HG02840 (cell line): ENCODE data around the gene RPTOR.

Experiments used
- ATAC-seq: cut with Tn5 transposase; IDR thresholded peaks from one replicate; pipeline ENCODE4 v1.9.1; 2021; ENCODE audit warnings: mild to moderate bottlenecking, moderate library complexity, moderate number of reproducible peaks; ENCODE audit not compliant: unreplicated experiment, low FRiP score

Gene RPTOR

DNA sequence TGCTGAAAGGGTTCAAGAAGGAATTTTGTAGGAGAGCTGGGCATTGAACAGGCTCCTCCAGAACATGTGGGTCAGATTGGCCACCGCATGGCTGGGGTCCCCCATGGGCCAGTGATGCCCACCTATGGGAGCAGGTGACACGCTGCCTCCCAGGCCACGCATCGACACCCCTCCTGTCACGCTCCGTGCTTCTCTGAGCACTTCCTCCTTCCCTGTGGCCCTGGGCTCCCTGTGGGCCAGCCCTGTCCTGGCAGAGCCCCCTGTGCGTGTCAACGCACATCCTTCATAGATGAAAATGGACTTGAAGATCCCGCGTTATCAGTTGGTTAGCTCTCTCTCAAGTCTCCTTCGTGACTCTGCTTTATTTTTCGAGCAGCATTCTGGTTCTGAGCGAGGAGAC is 160.3 kb downstream of the RPTOR start:
- ATAC-seq: no peak

DNA sequence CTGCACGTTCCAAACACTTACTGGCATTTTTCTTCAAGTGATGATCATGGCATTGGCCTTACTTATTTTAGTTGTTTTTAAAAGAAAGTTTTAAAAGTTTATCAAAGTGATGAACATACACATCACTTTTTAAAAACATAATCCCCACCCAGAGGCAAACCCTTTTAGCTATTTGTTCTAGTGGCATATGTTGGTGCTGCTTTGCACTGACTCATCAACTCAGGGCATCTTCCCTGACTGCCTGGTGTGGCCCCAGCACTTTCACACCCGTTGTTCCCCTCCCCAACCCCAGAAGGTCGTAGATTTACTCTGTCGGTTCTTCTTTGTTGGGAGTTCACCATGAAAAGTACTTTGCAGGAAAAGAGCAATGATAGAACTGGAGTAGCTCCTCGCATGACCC is 161.3 kb downstream of the RPTOR start:
- no peak for ATAC-seq

DNA sequence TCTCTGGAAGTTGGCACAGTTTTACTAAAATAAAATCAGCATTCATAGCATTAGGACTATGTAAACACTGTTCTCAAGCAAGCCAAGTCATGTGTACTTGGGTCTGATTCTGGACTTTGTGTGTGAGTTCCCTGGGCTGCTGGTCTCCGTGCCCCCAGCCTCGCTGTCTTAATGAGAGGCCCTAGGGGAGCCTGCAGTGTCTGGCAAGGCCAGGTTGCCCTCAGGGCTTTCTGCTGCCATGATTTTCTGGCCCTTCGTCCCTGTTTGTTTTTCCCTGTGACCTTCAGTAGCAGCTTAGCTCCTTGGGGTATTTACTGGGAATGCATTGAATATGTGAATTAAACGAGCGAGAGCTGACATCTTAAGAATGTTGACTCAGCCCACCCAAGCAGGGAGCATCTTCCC is 161.8 kb downstream of the RPTOR start:
- ATAC-seq: no peak

DNA sequence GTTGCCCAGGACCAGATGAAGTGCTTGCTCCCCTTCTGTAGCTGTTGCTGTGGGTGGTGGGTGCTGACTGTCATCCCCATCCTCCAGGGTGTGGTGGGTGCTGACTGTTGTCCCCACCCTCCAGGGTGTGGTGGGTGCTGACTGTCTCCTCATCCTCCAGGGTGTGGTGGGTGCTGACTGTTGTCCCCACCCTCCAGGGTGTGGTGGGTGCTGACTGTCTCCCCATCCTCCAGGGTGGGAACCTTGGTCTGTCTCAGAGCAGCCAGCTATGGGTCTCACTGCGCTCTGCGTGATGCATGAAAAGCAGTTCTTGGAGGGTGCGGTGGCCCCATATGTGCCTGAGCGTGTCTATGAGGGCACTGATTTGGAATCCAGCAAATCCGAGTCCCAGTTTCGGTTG is 163.8 kb downstream of the RPTOR start:
- ATAC-seq: no peak

- no peak for ATAC-seq
Measured at GRCh38 chr17:80709090-80709695, 164.6 kb downstream of the RPTOR start.

DNA sequence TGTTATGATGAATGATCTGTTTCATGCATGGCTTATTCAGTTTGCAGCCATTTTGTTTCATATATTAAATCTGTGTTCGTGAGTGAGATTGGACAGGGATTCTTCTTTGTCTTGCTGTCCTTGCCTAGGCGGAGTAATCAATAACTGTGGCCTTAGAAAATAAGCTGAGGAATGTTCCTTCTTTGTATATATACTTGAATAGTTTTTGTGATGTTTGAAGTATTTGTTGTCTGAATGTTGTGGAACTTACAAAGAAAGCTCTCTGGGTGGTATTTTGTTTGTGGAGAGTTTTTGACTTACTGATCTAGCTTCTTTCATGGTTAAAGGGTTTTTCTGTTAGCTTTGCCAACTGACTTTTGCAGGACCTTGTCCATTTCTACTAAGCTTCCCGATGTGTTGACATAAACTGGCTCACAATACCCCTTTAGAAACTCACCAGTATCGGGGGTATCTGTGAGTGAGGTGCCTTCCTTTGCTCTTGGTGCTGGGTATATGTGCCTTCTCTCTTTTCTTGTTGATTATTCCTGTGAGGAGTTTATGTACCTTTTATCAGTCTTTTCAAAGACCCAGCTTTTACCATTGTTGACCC is 166.2 kb downstream of the RPTOR start:
- no peak for ATAC-seq

DNA sequence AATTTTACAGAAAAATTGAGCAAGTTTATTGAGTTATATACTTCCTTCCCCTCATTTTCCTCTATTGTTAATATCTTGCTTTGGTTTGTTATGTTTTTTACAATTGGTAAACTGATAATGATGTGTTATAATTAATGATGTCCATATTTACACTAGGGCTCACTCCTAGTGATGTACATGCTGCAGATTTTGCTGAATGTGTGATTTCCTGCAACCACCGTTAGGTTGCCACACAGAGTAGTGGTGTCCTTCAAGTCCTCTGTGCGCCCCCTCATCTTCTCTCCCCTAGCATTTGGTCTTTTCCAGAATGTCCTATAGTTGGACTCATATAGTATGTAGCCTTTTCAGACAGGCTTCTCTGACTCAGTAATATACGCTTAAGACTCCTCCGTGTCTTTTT is 167.5 kb downstream of the RPTOR start:
- ATAC-seq: no peak

DNA sequence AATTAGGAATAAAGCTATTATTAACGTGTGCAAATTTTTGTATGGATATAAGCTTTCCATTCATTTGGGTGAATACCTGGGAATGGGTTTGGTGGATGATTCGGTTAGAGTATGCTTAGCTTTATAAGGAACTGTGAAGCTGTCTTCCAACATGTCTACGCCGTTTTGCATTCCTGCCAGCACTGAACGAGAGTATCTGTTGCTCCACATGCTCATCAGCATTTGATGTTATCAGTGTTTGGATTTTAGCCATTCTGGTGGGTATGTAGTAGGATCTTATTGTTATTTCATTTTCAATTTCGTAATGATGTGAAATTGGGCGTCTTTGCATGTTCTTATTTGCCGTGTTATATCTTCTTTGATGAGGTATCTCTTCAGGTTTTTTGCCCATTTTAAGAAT is 168.0 kb downstream of the RPTOR start:
- ATAC-seq: no peak

GRCh38 chr17:80716986-80717719 is 172.5 kb downstream of the RPTOR start:
- ATAC-seq: no peak

- ATAC-seq: no peak
Measured at GRCh38 chr17:80717720-80718083, 173.1 kb downstream of the RPTOR start.

- no peak for ATAC-seq
Measured at GRCh38 chr17:80718428-80718827, 173.8 kb downstream of the RPTOR start.

- ATAC-seq: no peak
Measured at GRCh38 chr17:80719449-80719848, 174.8 kb downstream of the RPTOR start.

DNA sequence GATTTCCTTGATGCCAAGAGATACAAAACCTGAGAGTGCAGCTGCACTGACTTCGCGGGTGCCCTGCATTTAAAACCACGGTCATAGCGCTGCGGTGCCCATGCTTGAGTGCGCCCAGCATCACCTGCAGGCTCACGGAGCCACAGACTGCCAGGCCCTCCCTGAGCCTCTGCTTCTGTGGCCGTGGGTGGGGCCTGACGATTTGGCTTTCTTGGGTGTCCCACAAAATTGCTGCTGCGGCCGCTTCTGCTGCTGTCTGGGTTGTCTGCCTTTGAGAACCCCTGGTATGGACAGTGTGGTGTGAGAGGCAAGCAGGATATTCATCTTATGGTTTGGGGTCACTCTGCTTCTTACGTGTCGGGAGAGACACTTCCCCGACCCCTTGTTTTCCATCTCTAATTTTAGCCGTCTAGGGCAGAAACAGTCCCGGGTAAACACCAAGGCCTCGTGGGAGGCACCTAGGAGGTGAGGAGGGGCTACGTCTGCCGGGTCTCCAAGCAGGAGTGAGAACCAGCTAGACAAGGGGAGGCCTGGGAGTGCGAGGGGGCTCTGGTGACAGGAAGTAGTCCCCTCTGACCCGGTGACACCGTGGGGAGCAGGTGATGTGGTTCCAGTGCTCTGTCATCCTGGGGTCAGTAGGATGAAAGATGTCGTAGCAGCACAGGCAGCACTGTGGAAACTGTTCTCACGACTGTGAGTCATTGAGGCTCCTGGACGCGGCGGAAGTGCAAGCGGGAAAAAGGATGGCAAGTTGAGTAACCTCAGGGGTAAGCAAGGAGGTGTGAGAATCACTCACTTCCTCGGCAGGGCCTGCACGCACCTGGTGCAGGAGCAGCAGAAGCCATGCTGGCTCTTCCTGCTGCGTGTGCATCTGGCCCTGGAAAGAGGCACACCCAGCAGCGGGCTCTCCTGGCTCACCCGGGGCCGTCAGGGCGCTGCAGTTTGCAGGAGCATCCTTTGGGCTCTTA is 176.3 kb downstream of the RPTOR start:
- no peak for ATAC-seq

DNA sequence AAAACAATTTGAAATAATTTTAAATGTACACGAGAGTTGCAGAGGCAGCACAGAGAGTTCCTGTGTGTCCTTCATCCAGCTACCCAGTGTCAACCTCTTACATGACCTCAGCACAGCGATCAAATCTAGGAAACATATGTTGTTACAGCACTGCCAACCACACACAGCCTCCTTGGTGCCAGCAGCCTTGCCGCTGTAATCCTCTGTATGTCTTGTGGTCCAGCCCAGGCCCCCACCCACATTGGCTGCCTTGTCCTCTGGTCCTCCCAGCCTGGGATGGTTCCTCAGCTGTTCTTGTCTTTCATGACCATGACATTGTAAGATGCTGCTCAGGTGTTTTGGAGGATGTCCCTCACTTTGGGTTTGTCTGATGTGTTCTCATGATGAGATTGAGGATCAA is 178.0 kb downstream of the RPTOR start:
- no peak for ATAC-seq

DNA sequence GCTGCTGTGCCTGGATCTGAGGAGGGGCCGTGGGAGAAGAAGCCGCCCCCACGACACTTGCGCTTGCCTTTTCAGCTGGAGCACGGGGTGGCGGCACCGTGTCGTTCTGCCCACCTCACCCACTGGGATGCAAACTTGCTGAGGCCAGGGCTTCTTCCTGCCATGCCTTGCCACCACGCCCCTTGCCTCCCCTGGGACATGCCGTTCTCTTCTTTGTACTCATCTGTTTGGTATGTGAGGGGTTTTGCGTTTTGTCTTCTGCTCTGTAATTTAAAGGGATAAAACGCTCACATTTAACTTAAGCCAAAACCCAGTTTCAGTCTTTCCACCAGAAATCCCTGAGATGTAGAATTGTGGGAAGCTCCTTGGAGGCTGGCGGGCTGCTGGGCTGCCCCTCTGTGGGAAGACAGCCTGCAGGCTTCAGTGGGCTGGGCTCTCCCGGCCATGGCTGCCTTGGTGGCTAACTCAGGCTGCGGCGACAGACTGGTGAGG is 180.2 kb downstream of the RPTOR start:
- no peak for ATAC-seq

DNA sequence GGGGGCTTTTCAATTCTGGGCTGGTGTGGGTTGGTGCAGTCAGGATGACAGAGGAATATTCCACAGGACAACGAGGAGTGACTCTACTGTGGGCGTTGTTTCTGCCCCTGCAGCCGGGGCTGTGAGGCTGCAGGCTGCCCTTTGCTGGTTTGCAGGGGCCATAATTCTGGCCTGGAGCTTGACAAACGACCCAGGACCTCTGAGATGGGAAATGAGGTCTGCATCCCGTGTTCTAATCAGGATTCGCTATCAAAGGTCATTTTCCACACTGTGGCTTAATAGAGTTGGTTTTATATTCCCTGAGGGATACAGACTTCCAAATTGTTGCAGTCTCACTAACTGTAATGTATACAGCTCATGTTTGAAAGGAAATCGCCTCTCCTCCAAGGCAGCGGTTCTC is 180.9 kb downstream of the RPTOR start:
- no peak for ATAC-seq

DNA sequence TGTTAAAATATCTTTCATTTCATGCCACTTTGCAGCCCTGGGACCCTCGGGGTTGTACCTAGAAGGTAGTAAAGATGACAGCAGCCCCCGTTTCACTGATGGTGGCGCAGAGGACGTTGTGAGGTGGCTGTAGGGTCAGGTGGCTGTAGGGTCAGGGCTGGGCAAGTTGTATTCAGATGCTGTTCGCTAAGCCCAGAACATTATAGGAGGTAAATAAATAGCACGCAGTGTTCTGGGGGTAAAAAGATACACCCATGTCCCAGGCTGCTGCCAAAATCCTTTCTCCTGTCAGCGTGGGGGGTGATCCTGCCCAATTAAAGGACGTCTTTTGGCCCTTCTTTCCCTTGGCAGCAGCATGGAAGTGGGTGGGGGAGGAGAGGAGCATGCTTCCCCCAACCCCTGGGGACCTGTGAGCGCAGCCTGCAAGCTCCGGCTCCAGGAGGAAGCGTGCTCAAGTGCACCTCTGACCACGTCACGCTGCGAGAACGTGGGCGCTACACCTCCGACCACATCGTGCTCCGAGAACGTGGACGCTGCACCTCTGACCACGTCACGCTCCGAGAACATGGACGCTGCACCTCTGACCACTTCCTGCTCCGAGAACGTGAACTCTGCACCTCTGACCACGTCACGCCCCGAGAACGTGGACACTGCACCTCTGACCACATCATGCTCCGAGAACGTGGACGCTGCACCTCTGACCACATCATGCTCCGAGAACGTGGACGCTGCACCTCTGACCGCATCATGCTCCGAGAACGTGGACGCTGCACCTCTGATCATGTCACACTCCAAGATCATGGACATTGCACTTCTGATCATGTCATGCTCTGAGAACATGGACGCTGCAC is 182.1 kb downstream of the RPTOR start:
- ATAC-seq: no peak

GRCh38 chr17:80727409-80727755 is 182.7 kb downstream of the RPTOR start:
- ATAC-seq: no peak

GRCh38 chr17:80729016-80729415 is 184.4 kb downstream of the RPTOR start:
- no peak for ATAC-seq

GRCh38 chr17:80729761-80730160 is 185.1 kb downstream of the RPTOR start:
- ATAC-seq: no peak
